GM11168 (cell line): ENCODE data around the gene LRBA.

Experiments used
- in situ Hi-C: fragments of 300-500 bp; cut with MboI; formaldehyde crosslinking; loops from one replicate; pipeline ENCODE4 v1.12.0; 2022; ENCODE audit warnings: low sequenced_read_pairs; ENCODE audit not compliant: unreplicated experiment

Gene LRBA

GRCh38 chr4:150278206-150278605, 736.9 kb downstream of the LRBA start:
- in situ Hi-C loops = no loop called here

GRCh38 chr4:150268444-150268843, 746.6 kb downstream of the LRBA start:
- in situ Hi-C loops = no loop called here

- in situ Hi-C loops = no loop called here
These were observed 749.3 kb downstream of the LRBA start for GRCh38 chr4:150265806-150266205.

GRCh38 chr4:150264595-150265161, 750.4 kb downstream of the LRBA start:
- in situ Hi-C loops = no loop called here

GRCh38 chr4:150262611-150263010, 752.5 kb downstream of the LRBA start:
- in situ Hi-C loops = no loop called here

GRCh38 chr4:150261571-150261970, 753.5 kb downstream of the LRBA start:
- in situ Hi-C loops = no loop called here

GRCh38 chr4:150259861-150260567, 755.1 kb downstream of the LRBA start:
- in situ Hi-C loops = no loop called here

- in situ Hi-C loops = no loop called here
These were observed 756.5 kb downstream of the LRBA start for GRCh38 chr4:150258569-150258968.

GRCh38 chr4:150256841-150257730, 758.0 kb downstream of the LRBA start:
- in situ Hi-C loops = no loop called here

GRCh38 chr4:150256225-150256620, 758.9 kb downstream of the LRBA start:
- in situ Hi-C loops = no loop called here

- in situ Hi-C loops = no loop called here
These were observed 759.4 kb downstream of the LRBA start for GRCh38 chr4:150255610-150256224.

GRCh38 chr4:150253965-150254630, 761.0 kb downstream of the LRBA start:
- in situ Hi-C loops = no loop called here

GRCh38 chr4:150253416-150253815, 761.7 kb downstream of the LRBA start:
- in situ Hi-C loops = no loop called here

- in situ Hi-C loops = no loop called here
These were observed 762.3 kb downstream of the LRBA start for GRCh38 chr4:150252741-150253140.

- in situ Hi-C loops = no loop called here
These were observed 762.8 kb downstream of the LRBA start for GRCh38 chr4:150252306-150252705.

- in situ Hi-C loops = no loop called here
These were observed 763.3 kb downstream of the LRBA start for GRCh38 chr4:150251752-150252190.

- in situ Hi-C loops = no loop called here
These were observed 764.0 kb downstream of the LRBA start for GRCh38 chr4:150250998-150251651.

GRCh38 chr4:150250293-150250997, 764.6 kb downstream of the LRBA start:
- in situ Hi-C loops = no loop called here

- in situ Hi-C loops = no loop called here
These were observed 766.9 kb downstream of the LRBA start for GRCh38 chr4:150248181-150248580.
